ENCODE measurements around the gene COL6A6.

DNA sequence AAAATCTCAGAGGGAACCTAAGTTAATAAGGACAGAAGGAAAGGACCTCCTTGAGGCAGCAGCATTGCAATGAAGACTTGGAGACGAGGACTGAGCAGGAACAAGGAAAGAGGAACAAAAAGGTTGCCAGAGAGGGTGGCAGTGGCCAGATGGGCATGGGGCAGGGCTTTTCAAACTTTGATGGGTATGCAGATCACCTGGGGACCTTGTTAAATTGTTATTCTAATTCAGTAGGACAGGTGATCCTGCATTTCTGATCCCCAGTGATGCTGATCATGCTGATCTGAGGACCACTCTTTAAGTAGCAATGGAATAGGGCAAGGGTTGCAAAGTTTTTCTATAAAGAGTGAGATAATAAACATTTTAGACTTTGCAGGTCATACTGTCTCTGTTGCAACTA lies 11.1 kb downstream of the COL6A6 start:
- TF ChIP-seq EZH2 (IDR thresholded peaks at IDR 0.05; ENCODE audit: borderline replicate concordance, low read depth, low read length, severe bottlenecking) (no peak), POLR2AphosphoS5 (IDR thresholded peaks at IDR 0.05; ENCODE audit: insufficient read depth, low read depth, low read length) (no peak), GATA2 (IDR thresholded peaks at IDR 0.05; ENCODE audit: insufficient read depth, insufficient read length, low read depth, low read length) (no peak), JUN (IDR thresholded peaks at IDR 0.05; ENCODE audit: borderline replicate concordance, insufficient read depth, insufficient read length, low read depth) (no peak), POLR2A (IDR thresholded peaks at IDR 0.05; ENCODE audit: low read depth, low read length) (no peak), FOS (IDR thresholded peaks at IDR 0.05; ENCODE audit: borderline replicate concordance, insufficient read depth, low read length) (no peak), MYC (IDR thresholded peaks at IDR 0.05; ENCODE audit: low read depth, low read length) (no peak)
- TF ChIP-seq, protein P1, sequence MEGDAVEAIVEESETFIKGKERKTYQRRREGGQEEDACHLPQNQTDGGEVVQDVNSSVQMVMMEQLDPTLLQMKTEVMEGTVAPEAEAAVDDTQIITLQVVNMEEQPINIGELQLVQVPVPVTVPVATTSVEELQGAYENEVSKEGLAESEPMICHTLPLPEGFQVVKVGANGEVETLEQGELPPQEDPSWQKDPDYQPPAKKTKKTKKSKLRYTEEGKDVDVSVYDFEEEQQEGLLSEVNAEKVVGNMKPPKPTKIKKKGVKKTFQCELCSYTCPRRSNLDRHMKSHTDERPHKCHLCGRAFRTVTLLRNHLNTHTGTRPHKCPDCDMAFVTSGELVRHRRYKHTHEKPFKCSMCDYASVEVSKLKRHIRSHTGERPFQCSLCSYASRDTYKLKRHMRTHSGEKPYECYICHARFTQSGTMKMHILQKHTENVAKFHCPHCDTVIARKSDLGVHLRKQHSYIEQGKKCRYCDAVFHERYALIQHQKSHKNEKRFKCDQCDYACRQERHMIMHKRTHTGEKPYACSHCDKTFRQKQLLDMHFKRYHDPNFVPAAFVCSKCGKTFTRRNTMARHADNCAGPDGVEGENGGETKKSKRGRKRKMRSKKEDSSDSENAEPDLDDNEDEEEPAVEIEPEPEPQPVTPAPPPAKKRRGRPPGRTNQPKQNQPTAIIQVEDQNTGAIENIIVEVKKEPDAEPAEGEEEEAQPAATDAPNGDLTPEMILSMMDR (IDR thresholded peaks at IDR 0.05; ENCODE audit: extremely low read depth in 1 of 2, insufficient read depth in 1 of 2, low read depth in 1 of 2, low read length in 2 of 2) = no peak
- TF ChIP-seq, protein P2, sequence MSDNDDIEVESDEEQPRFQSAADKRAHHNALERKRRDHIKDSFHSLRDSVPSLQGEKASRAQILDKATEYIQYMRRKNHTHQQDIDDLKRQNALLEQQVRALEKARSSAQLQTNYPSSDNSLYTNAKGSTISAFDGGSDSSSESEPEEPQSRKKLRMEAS (IDR thresholded peaks at IDR 0.05; ENCODE audit: insufficient read depth, insufficient read length) = no peak

Measured in endothelial cell of umbilical vein (primary cell).